Measurements from ENCODE around the gene AKAP13.

GRCh38 chr15:85457392-85457968 lies 77.1 kb downstream of the AKAP13 start:
- TF ChIP-seq POLR2A (IDR thresholded peaks at IDR 0.05) (no peak), CTCF (IDR thresholded peaks at IDR 0.05) (no peak)
